Measurements from ENCODE around the gene RNF11.

The RNF11 gene

GRCh38 chr1:51297401-51298321 lies 61.6 kb downstream of the RNF11 start:
- no peak for DNase-seq (ENCODE audit: low read depth)

- DNase-seq (ENCODE audit: low read depth) = no peak
Observed at GRCh38 chr1:51298322-51298705, 62.2 kb downstream of the RNF11 start.

GRCh38 chr1:51299185-51299885 lies 63.3 kb downstream of the RNF11 start:
- no peak for DNase-seq (ENCODE audit: low read depth)

GRCh38 chr1:51299981-51300670 lies 64.1 kb downstream of the RNF11 start:
- DNase-seq (ENCODE audit: low read depth) = no peak

- no peak for DNase-seq (ENCODE audit: low read depth)
Observed at GRCh38 chr1:51301152-51301843, 65.2 kb downstream of the RNF11 start.

- DNase-seq (ENCODE audit: low read depth) = no peak
Observed at GRCh38 chr1:51301844-51302162, 65.7 kb downstream of the RNF11 start.

- DNase-seq (ENCODE audit: low read depth) = no peak
Observed at GRCh38 chr1:51302270-51302669, 66.2 kb downstream of the RNF11 start.

DNA sequence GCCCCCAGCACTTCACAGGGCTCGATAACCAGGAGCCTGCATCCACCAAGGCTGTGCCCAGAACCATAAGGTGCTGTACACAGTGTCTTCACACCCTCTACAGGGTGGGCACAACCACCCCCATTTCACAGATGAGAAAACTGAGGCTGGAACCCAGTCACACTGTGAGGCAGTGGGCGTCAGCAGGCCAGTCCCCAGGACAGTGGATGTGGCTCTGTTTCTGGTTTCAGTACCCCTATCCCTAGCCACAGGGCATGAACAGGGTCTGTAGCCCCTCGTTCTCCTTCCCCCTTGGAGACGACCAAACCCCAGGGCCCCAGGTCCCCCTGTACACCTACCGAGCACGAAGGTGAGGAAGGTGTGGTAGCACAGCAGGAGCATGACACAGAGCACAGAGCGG lies 66.7 kb downstream of the RNF11 start:
- DNase-seq (ENCODE audit: low read depth) = no peak

GRCh38 chr1:51303315-51303714 lies 67.2 kb downstream of the RNF11 start:
- DNase-seq (ENCODE audit: low read depth) = no peak

GRCh38 chr1:51303751-51304251 lies 67.7 kb downstream of the RNF11 start:
- DNase-seq (ENCODE audit: low read depth) = peak; percentile 74

DNA sequence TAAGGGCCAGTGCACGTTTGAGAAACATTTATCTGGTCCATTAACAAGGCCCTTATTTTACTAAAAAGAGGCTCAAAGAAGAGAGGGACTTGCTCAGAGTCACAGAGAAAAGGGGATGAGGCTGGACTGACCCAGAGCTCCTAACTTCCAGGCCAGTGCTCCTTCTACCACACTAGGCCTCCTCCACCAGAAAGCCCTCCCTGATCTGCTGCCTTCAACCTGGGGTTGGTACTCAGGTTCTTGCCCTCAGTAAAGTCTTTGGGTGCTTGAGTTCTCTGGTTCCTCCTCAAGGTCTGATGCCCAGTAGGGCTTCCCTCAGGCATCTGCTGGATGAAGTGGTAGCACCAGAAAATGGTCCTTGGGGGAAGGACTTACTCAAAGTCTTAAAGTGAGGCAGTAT lies 68.3 kb downstream of the RNF11 start:
- no peak for DNase-seq (ENCODE audit: low read depth)

GRCh38 chr1:51305371-51305823 lies 69.3 kb downstream of the RNF11 start:
- DNase-seq (ENCODE audit: low read depth) = no peak

- no peak for DNase-seq (ENCODE audit: low read depth)
Observed at GRCh38 chr1:51306950-51307349, 70.9 kb downstream of the RNF11 start.

DNA sequence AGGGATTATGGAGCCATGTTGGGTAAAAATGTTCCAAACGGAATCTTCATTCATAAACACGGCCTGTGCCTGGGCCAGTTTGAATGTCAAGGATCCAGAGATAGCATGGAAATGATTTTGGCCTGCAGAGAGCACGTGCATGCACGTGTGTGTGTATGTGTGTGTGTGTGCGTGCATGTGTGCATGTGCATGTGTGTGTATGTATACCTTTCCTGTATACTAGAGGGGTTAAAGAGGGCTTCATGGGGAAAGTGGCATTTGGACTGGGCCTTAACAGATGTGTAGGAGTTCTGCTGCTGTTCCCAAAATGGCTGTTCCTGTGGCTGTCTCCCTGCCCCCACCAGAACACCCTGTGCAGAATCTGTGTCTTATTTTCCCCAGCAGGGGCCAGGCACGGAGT lies 72.6 kb downstream of the RNF11 start:
- DNase-seq (ENCODE audit: low read depth) = no peak

DNA sequence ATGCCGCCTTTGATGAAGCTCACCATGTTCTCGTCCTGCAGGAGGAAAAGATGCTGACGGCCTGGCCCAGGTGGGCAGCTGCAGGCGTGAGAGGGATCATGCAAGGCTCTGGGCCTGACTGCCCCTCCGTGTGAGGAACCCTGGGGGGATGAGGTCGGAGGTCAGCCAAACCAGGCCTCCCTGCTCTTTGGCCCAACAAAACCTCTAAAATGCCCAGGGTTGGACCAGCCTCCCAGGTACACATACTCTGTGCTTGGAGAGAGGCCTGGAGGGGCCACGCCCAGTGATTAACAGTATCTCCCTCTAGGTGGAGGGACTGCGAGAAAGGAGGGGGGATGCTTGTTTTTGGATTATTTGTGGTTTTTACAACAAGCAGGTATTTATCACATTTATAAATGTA lies 73.2 kb downstream of the RNF11 start:
- no peak for DNase-seq (ENCODE audit: low read depth)

DNA sequence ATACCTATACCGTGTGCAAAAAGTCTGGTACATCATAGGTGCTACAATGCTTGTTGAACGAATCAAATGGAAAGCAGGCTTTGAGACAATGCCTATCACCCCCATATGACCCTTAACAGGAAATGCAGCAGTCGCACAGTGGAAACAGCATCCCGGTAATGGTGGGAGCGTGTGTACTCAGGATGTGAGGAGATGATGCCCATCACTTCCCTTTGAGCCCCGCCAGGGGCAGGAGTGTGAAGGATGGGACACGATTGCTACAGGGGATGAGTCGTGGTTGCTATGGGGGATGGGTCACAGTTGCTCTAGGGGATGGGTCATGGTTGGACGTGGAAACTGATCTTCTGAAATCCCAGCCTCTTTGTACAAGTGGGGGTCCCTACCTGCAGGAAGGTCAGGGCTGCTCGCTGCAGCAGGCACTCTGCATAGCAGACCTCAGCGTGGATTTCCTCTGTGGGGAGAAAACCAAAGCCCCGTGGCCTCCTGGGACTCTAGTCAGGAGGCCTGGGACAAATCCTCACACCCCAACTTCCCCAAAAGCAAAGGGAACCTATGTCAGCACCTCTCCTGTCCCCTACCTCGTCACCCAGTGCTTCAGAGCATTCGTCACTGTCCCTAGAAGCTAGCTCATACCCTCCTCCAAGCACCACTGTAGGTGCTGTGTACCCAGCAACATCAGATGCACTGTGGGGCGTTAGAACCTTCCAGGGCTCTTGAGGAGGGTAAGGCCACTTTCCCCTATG lies 75.0 kb downstream of the RNF11 start:
- DNase-seq (ENCODE audit: low read depth) = no peak

GRCh38 chr1:51311826-51312225 lies 75.8 kb downstream of the RNF11 start:
- no peak for DNase-seq (ENCODE audit: low read depth)

DNA sequence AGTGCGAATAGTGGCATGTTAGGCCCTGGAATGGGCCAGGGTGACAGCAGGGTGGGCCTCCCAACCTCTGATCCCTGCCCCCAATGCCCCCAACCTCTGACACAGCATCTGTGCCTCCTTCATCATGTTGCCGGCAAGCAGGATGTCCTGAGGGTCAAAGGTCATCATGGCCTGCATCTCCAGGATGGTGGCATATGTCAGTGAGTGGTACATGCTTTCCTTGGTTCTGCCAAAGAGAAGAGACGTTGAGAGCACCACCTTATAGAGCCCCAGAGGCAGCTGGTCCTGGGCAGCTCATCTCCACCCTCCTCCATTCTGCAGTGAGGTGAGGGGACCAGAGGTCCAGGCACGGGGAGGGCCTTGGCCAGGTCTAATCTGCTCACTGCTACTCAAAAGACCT lies 76.6 kb downstream of the RNF11 start:
- DNase-seq (ENCODE audit: low read depth) = no peak

GRCh38 chr1:51313268-51313852 lies 77.3 kb downstream of the RNF11 start:
- DNase-seq (ENCODE audit: low read depth) = no peak

GRCh38 chr1:51313961-51314777 lies 78.1 kb downstream of the RNF11 start:
- peak; percentile 87 for DNase-seq (ENCODE audit: low read depth)

Measured in iris pigment epithelial cell (primary cell).